HG02642 (cell line): ENCODE results near the gene UBR3.
"Not testable (repeated sequence)": the region's sequence is repeated elsewhere in the genome, so short reads cannot be mapped to it uniquely, and the experiment has no call there.

Source experiments
- ATAC-seq: cut with Tn5 transposase; IDR thresholded peaks from one replicate; pipeline ENCODE4 v1.9.1; 2021; ENCODE audit warnings: mild to moderate bottlenecking; ENCODE audit not compliant: unreplicated experiment, poor library complexity

Gene UBR3

DNA sequence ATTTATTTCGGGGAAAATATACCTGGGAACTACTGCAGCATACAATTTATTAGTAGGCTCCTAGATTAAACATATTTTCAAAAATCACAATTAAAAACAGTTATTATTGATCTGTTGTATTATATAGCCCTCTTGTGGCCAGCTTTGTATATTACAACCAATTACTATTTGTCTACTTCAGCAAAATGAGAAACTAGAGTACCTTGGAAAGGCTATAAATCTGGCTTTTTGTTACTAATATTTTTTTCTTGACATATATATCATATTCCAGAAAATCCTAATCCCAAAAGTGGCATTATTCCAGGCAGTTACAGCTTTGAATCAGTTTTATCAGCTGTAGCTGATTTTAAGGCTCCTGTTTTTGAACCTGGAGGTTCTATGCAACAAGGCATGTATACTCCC is 101.2 kb downstream of the UBR3 start:
- ATAC-seq = no peak

DNA sequence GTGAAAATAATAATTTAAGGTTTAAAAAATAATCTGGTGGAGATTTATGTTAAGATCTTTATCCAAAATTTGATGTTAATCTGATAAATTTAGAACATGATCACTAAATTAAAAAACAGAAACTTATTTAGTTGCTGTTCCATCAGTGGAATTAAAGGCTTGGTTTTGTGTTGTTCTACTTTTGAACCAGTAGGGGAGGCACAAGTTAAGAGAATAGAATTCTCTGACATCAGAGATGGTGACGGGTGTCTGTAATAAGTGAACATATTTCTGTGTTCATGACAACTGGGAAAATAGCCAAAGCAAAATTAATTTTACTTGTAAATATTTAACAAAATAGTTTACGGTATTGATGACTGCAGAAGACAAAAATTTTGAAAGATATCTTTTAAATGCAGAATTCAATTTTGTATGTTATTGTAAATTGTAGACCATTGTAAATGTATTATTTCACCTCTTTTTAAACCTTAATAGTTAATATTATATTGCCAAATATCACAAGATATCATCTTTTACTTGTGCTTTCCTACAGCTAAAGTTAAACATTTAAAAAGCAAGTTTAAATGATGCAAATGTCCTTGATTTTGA is 106.0 kb downstream of the UBR3 start:
- no peak for ATAC-seq

DNA sequence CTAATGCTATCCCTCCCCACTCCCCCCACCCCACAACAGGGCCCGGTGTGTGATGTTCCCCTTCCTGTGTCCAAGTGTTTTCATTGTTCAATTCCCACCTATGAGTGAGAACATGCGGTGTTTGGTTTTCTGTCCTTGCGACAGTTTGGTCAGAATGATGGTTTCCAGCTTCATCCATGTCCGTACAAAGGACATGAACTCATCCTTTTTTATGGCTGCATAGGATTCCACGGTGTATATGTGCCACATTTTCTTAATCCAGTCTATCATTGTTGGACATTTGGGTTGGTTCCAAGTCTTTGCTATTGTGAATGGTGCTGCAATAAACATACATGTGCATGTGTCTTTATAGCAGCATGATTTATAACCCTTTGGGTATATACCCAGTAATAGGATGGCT is 109.4 kb downstream of the UBR3 start:
- not testable (repeated sequence) for ATAC-seq

DNA sequence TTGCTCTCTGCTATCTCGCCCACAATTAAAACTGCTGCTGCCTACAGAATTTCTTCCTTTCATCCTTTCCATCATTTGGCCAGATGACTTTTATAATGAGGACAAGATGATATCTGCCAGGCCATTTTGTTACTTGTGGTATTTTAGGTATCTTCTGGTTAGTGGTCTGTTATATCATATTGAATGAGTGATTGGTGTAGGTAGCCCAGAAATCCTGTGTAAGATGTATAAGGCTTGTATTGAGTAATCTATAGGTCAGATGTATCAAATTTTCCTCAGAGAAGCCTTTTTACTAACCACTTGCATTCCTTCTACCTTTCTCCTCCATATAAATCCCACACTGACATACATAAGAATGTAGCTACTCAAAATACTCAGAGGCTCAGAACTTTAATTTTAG is 118.3 kb downstream of the UBR3 start:
- no peak for ATAC-seq

DNA sequence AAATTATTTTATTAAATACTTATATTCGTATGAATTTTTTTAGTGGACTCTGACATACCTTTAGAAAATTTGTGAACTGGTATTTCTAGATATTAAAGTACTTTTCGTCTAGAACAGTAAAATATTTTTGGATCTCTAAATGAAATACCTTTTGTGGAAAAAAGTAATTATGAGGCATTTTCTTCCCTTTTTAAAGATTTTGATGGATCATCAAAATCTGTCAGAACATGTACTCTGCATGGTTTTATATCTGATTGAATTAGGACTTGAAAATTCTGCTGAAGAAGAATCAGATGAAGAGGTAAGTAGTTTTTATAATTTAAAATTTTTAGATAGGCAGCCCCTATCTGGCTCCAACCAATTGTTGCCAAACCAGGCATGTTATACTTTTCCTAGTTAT is 118.8 kb downstream of the UBR3 start:
- no peak for ATAC-seq

DNA sequence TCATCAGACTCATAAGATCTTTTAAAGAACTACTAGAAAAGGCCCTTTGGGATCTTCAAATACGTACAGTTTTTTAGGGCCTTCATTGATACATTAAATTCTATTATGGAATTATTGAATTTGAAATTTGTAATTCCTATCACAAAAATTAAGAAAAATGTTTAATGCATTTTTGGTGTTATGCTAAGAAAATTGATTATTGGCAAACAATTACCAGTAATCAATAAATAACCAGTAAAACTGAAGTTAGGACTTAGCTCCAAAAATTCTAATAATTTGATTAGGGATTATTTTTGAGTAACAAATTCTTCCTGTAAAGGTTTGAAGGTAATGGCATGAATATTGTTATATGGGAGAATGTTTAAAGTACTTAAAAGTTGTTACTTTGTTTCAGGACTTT is 119.3 kb downstream of the UBR3 start:
- no peak for ATAC-seq

DNA sequence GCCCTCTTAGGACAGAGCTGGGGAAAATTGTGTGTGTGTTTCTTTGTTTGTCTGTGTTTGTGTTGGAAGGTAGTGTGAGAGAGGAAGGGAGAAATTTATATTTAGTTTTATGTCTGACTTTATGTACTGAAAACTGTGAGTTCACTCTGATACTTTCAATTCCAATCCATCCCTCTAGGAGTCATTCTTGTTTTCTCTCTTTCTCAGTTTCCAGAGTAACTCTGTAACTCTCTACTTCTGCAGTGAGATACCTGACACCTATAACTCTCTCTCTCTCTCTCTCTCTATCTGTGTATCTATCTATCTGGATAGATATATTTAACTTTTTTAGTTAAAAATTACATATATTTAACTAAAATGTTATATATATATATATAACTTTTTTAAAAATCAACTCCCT is 128.7 kb downstream of the UBR3 start:
- no peak for ATAC-seq

DNA sequence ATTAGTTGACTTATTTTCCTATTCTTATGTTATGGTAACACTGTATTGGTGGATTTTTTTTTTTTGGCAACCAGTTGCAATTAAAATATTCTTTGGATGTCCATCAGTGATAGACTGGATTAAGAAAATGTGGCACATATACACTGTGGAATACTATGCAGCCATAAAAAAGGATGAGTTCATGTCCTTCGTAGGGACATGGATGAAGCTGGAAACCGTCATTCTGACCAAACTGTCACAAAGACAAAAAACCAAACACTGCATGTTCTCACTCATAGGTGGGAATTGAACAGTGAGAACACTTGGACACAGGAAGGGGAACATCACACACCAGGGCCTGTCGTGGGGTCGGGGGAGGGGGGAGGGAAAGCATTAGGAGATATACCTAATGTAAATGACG is 130.0 kb downstream of the UBR3 start:
- not testable (repeated sequence) for ATAC-seq

DNA sequence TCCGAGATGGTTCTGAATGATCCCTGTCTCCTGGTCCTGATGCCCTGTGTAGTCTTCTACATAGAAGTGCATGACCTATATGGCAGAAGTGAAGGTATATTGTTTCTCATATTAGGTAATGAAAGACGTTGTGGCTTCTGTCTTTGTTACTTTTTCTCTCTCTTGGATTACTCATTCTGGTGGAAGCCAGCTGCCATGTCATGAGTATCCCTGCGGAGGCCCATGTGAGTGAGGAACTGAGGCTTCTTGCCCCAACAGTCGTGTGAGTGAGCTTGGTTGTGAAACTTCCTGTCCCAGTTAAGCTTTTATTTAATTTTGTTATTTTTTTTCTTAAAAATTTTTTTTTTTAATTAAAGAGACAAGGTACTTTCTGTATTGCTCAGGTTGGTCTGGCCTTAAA is 134.7 kb downstream of the UBR3 start:
- no peak for ATAC-seq

DNA sequence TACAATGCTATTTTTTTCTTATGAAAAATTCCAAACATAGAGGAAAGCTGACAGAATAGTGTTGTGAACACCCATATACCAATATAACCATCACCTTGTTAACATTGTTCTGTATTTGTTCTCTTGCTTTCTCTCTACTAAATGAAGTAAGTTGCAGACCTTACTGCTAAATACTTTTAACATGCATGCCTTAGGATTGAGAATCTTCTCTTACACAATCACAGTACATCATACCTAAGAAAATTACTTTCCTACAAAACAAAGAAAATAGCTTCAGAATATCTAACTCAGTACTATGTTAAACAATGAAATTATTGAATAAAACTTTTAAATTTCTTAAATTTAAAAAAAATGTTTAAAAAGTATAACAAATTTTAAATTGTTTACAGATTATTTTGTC is 136.5 kb downstream of the UBR3 start:
- ATAC-seq = no peak

DNA sequence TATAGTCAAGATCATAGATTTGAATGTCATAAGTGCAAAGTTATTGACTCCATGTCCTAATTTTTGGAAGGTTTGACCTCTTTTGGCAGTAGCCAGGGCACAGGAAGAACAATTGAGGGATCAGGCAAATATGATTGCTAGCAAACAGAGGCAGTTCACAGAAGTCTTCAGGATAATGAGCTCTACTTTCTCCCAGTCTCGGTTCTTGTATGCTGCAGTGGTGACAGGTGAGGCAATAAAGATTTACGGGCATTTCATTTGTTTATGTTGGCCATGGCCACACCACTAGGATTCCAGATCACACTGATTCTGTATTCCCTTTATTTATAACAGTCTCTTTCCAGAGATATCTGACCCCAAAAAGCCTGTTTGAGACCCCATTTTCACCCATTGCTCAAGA is 137.5 kb downstream of the UBR3 start:
- ATAC-seq = no peak

DNA sequence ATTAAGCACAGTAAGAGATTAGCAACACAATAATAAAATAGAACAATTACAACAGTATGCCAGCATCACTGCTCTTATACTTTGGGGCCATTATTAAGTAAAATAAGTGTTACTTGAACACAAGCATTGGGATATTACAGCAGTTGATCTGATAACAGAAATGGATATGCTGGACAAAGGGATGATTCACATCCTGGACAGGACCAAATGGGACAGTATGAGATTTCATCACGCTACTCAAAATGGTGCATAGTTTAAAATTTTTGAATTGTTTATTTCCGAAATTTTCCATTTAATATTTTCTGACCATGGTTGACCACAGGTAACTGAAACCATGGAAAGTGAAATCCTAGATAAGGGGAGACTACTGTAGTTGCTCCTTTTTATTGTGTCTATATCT is 138.2 kb downstream of the UBR3 start:
- ATAC-seq = no peak

DNA sequence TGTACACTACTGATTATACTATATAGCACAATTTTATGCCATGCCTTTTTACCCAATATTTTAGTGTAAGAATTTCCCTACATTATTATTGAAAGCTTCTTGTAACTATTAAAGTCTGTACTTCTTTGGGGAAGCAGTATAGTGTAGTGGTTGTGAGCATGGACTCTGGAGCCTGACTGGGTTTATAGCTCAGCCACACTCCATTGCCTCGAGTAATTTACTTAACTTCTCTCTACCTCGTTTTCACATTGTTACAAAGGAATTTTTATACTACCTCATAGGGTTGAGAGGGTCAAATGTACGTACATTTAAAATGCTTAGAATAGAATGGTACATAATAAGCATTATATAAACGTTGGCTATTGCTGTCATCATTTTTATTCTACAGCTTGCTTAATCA is 139.2 kb downstream of the UBR3 start:
- ATAC-seq = no peak

DNA sequence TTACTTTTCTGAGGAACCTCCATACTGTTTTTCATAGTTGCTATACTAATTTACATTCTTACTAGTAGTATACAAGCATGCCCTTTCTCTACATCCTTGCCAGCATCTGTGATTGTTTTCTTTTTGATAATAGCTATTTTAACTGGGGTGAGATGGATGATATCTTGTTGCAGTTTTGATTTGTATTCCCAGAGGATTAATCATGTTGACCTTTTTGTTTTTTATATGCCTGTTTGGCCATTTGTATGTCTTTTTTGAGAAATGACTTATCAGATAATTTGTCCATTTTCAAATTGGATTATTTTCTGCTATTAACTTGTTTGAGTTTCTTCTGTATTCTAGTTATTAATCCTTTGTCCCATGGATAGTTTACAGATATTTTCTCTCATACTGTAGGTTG is 141.5 kb downstream of the UBR3 start:
- ATAC-seq = no peak

DNA sequence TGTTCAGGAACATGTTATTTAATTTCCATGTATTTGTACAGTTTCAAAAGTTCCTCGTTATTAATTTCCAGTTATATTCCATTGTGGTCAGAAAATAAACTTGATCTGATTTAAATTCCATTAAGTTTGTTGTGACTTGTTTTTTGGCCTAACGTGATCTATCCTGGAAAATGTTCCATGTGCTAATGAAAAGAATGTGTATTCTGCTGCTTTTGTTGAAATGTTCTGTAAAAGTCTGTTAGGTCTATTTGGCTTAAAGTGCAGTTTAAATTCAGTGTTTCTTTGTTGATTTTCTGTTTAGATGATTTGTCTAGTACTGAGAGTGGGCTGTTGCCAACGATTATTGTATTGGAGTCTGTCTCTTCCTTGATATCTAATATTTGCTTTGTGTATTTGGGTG is 148.0 kb downstream of the UBR3 start:
- no peak for ATAC-seq

DNA sequence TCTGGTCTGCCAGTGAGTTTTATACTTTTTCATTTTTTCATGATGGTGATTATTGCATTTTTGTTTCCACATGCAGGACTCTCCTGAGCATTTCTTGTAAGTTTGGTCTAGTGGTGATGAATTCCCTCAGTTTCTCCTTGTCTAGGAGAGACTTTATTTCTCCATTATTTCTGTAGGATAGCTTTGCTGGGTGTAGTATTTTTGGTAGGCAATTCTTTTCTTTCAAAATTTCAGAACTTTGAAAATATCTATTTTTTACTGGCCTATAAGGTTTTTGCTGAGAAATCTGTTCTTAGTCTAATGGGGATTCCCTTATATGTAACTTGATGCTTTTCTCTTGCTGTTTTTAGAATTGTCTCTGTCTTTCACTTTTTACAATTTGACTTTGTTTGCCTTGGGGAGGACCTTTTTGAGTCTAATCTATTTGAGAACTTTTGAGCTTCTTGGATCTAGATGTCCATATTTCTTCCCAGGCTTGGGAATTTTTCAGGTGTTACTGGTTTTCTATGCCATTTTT is 149.1 kb downstream of the UBR3 start:
- ATAC-seq = no peak

DNA sequence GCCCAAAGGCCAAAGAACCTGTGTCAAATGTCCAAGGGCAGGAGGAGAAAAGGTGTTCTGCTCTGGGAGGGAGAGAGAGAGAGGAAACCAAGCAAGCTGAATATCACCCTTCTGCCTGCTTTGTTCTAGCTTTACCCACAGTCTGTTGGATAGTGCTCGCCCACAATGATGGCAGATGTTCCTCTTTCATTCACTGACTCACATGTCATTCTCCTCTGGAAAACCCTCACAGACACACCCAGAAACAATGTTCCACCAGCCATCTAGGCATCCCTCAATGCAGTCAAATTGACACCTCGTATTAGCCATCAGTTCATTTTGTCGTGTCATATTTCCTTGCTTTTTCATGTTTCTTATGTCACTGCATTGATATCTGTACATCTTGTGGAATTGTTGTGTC is 150.3 kb downstream of the UBR3 start:
- no peak for ATAC-seq

DNA sequence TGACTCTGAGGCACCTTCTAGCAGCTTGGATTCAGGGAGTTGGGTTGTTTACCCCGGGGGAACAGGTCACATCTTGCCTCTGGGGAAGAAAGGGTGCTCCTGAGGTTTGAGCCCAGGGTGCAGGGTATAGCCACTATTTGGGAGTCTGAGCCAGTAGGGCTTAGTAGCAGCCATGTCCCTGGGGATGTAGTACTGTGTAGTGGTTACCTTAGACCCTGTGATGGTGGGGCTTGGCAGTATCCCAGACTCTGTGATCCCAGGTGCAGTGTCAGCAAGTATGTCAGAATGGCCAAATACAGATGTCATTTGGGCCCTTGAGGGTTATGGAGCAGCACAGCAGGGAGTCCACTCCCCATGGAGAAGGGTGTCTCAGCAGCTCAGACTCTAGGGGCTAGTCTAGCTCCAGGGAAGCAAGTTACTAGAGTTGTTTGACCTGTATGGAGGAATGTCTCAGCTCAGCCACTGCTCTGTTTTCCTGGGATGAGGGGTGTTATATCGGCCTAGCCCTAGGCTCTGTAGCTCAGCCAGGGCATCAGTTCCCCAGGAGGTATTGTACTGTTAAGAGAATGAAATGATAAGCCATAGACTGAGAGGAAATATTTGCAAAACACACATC is 151.3 kb downstream of the UBR3 start:
- ATAC-seq = no peak

DNA sequence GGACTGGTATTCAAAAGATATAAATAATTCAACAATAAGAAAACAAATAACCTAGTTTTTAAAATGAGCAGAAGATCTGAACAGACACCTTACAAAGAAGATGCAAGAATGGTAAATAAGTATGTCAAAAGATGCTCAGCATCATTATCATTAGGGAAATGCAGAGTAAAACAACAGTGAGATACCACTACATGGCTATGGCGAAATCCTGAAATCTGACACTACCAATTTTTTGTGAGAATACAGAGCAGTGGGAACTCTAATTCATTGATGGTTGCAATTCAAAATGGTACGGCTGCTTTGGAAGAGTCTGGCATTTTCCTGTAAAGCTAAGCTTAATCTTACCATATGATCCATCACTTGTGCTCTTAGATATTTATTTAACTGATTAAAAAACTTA is 151.8 kb downstream of the UBR3 start:
- no peak for ATAC-seq

DNA sequence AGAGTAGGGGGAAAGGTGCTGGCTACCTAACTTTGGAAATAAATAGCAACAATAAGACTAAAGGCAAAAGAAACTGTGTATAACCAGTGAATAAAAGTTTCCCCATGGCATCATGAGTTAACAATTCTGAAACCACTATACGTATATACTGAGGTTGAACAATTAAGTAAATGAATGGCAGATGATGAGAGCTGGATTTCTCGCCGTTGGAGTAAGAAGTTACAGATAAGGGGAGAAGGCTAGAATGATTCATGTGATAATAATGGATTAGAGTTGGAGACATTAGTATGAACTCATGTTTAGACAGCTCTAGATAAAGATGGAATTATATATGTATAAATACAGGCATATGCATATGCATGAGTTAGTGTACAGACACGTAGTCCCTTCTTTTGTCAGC is 152.7 kb downstream of the UBR3 start:
- ATAC-seq = no peak

DNA sequence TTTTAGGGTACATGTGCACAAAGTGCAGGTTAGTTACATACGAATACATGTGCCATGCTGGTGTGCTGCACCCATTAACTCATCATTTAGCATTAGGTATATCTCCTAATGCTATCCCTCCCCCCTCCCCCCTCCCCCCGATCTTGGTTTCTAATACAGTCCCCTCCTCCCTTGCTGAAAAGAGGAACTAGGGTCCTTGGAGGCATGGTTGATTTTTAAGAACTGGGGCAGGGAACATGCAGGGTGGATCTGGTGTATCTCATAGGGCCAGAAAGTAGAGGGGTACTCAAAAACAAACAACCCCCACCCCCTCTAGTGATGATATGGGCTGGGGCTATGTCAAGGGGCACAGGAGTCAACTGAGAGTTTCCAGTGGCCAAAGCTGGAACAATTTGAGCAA is 153.4 kb downstream of the UBR3 start:
- no peak for ATAC-seq

DNA sequence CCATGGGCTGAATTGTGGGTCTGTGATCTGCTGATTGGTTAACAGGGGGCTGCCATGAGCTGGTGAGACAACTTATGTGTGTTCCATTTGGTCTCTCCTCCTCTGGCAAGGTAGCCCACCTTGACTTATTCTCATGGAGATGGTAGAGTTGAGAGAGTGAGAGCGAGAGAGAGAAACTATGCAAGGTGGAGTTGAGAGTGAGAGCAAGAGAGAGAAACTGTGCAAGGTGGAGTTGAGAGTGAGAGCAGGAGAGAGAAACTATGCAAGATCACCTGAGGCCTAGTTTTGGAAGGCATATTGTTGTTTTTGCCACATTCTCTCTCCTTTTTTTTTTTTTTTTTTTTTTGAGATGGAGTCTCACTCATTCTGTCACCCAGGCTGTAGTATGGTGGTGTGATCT is 155.7 kb downstream of the UBR3 start:
- ATAC-seq = no peak
